HG02840 (cell line): ENCODE results near the gene ISY1.
"Not testable (repeated sequence)": the region's sequence is repeated elsewhere in the genome, so short reads cannot be mapped to it uniquely, and the experiment has no call there.

ENCODE experiments used
- ATAC-seq: cut with Tn5 transposase; IDR thresholded peaks from one replicate; pipeline ENCODE4 v1.9.1; 2021; ENCODE audit warnings: mild to moderate bottlenecking, moderate library complexity, moderate number of reproducible peaks; ENCODE audit not compliant: unreplicated experiment, low FRiP score

The ISY1 gene

GRCh38 chr3:129121016-129121791 is 39.7 kb downstream of the ISY1 start:
- ATAC-seq = peak; percentile 36

GRCh38 chr3:129120254-129121004 is 40.4 kb downstream of the ISY1 start:
- peak; percentile 57 for ATAC-seq

GRCh38 chr3:129119365-129120100 is 41.3 kb downstream of the ISY1 start:
- ATAC-seq = no peak

GRCh38 chr3:129118745-129119144 is 42.1 kb downstream of the ISY1 start:
- no peak for ATAC-seq

DNA sequence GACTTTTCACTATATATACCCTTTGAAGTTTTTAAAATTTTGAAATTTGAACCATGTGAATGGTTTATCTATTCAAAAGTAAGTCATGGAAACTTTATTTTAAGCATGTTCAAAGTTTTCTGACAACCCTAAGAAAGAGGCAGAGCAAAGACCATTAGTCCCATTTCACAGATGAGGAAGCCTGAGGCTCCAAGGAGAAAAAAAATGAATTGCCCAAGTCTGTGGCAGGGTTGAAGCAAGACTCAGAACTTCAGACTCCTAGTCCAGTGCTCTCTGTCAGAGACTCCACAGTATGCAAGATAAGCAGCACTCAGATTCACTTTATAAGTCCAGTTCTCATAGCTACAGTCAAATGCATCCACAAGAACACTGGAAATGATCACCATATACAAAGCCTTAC is 43.7 kb downstream of the ISY1 start:
- no peak for ATAC-seq

- no peak for ATAC-seq
These were observed 44.3 kb downstream of the ISY1 start for GRCh38 chr3:129116482-129116946.

- ATAC-seq = no peak
These were observed 46.4 kb downstream of the ISY1 start for GRCh38 chr3:129114455-129114854.

DNA sequence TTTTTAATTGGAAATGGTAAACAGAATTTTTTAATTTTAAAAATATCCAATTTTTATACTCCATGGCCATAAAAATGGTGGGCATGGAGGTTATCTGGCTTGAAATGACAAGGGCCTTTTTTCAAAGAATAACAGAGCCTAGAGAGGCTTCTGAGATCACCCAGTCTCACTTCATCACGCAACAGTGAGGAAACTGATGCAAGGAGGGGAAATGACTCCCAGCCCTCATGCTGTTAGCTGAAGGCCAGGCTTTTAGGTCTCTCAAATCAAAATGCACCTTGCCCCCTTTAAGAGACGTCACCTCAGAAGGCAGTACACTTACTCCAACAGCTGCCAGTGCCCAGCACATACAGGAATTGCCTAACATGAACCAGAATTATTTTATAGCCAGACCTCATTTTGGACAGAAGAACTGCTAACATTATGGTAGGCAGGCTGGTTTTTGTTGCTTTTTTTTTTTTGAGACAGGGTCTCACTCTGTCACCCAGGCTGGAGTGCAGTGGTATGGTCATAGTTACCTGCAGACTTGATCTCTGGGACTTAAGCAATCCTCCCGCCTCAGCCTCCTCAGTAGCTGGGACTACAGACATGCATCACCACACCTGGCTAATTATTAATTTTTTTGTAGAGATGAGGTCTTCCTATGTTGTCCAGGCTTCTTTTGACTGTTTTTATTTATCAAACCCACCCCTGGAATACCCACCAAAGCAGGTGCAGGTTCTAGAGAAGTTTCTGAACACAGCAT is 48.4 kb downstream of the ISY1 start:
- ATAC-seq = no peak

DNA sequence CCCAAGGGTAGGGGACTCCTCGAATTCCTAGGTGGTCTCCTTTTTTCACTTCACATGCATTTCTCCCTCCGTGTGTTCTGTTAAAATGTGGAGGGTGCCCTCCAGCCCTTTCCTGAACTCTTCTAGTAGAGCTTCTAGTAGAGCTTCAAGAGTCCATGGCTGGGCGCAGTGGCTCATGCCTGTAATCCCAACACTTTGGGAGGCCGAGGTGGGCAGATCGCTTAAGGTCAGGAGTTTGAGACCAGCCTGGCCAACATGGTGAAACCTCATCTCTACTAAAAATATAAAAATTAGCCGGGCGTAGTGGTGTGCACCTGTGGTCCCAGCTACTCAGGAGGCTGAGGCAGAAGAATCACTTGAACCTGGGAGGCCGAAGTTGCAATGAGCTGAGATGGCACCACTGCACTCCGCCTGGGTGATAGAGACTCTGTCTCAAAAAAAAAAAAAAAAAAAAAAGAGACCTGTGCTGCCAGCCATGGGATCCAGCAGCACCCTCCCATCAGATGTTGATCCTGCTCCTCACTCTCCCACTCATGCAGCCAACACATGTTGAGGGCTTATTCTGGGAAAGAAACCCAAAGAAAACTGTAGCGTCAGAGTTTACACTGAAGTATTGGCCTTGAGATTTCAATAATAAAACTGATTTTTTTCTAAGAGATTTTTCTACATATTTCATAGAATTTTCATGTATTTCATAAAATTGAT is 49.6 kb downstream of the ISY1 start:
- ATAC-seq = not testable (repeated sequence)

DNA sequence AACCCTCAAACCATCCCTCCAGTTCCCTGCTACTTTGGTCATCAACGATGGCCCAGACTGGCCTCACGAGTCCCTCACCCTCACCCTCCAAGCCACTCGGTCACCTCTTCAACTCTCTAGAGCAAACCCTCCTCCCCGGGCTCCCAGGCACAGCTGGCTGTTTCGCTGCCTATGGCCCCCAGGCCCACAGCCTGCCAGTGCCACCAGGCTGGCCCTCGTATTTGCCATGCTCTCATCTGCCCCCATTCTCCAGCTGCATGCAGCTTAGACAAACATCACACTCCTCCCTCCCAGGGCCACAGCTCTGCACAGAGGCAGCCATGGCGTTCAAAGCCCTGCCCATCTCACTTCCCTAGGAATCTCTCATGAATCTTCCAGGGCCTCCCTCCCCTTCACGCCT is 53.1 kb downstream of the ISY1 start:
- ATAC-seq = no peak

DNA sequence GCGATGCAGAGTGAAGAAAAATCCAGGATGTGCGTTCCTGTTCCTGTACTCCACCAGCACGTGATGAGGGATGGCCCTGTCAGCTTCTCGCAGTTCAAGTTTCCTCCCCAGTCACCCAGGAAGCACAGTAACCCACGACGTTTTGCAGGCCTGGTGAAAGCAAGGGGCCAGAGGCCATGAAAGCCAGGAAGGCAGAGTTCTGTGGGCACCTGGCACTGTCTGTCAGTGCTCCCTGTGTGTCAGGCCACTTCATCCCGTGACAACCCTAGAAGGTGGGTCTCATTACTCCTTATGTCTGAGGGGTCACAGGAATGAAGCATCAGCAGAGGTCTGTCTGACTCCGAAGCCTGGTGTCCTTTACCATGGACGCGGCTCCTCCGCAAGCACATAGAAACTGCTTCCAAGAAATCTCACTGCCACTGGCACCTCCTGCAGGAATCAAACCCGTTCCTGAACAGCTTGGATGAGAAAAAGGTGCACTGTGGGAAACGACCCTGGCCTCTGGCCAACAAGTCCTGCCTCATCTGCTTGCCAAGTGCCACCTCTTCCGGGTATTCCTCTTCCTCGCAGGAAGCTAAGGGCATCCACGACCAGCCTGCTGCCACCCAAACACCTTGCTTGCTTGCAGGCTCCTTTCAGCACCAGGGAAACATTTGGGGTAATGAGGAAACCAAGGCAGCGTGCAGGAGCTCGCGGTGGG is 53.8 kb downstream of the ISY1 start:
- no peak for ATAC-seq

DNA sequence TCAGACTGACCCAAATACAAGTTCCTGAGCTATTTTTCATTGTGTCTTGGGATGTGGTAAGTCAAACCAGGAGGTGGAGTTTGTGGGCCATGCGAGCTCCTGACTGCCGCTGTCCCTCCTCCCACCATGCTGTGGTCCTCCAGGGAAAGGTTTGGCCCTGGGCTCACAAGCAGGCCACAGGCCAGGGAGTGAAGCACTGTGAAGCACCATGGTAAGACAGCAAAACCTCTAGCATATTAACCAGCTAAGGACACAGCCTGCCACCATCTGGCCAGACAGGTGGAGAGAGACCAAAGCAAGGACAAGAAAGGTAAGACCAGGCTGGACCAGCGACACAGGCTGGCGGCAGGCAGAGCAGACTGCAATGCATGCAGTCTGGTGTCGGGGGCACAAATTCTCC is 54.5 kb downstream of the ISY1 start:
- ATAC-seq = no peak

GRCh38 chr3:129105862-129106261 is 55.0 kb downstream of the ISY1 start:
- no peak for ATAC-seq

DNA sequence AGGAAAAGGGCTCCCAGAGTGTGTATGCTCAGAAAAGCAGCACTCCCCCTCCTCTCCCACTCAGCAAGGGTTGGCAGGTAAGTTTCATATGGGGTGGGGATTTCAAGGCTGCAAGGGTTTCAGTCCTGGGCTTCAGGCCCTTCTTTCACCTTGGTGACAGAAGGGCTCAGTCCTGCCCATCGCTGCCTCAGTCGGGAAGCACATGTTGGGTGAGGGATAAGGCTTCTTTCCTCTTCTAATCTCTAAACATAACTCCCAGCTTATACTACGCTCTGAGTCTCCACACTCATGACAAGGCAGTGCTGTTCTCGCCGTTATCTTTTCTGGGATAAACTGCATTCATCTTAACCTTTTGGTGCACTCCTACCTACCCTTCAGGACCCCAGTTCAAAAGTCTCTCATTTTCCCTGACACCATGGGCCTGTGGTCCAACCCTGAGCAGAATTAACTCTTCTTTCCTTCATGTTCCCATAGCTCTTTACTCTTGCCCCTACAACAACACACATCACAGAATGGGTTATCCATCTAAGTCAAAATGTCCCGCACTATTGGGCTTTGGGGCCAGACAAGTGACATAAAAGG is 56.3 kb downstream of the ISY1 start:
- ATAC-seq = no peak

GRCh38 chr3:129104051-129104450 is 56.8 kb downstream of the ISY1 start:
- ATAC-seq = no peak

DNA sequence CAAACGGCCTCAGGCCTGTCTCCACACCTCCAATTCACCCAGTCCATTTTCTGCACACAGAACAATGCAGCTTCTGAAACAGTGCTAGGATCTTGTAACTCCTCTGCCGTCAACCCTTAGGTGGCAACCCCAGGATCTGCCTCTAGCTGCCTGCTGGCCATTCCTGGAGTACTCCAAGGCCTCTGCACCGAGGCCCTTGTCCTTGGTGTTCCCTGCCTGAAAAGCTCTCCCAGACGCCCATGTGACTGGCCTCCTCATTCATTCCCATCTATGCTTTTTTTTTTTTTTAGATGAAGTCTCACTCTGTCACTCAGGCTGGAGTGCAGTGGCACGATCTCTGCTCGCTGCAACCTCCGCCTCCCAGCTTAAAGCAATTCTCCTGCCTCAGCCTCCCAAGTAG is 57.6 kb downstream of the ISY1 start:
- ATAC-seq = no peak

- no peak for ATAC-seq
These were observed 59.3 kb downstream of the ISY1 start for GRCh38 chr3:129101370-129102138.

DNA sequence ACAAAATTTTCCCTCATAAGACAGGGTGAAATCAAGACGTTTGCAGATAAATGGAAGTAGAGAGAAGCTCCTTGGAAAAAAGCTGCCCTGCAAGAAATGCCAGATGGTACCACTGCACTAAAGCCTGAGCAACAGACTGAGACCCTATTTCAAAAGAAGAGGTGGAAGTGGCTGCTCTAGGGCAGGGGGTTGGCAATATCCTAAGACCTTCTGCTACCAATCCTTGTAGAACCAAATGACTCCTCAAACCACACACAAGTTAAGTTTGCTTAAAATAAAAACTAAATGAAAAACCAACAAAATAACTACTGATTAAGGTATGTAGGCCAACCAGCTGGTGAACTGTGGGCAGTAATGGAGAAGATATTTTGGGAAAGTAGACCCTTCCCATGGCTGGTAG is 60.6 kb downstream of the ISY1 start:
- ATAC-seq = no peak
